ENCODE measurements around the gene GRIA4.

DNA sequence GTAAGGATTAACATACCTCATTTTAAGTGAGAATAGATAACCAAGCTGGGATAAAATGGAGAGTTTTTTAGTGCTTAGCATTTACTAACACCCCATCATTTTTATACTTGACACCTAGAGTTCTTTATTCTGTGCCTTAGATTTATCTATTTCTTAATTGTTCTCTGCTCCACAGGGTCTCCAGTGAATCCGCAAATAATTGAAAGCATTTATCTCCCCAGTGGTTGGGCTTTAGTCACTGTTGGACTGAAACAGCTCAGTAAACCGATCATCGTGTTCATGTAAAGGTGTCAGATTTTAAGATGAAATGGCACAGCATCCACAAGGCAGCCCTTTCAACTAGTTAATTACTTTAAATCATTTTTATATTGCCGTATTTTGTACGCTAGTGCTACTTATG, 17.8 kb upstream of the GRIA4 start:
- TF ChIP-seq CTCF (IDR thresholded peaks at IDR 0.05) (no peak), EZH2 (IDR thresholded peaks at IDR 0.05; ENCODE audit: borderline replicate concordance, insufficient read depth, low read depth, low read length, poor library complexity, severe bottlenecking) (no peak)

All from B cell (primary cell).